ENCODE data around the gene CERS4.
"Not testable (repeated sequence)": the region's sequence is repeated elsewhere in the genome, so short reads cannot be mapped to it uniquely, and the experiment has no call there.

Gene CERS4, protein sequence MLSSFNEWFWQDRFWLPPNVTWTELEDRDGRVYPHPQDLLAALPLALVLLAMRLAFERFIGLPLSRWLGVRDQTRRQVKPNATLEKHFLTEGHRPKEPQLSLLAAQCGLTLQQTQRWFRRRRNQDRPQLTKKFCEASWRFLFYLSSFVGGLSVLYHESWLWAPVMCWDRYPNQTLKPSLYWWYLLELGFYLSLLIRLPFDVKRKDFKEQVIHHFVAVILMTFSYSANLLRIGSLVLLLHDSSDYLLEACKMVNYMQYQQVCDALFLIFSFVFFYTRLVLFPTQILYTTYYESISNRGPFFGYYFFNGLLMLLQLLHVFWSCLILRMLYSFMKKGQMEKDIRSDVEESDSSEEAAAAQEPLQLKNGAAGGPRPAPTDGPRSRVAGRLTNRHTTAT

DNA sequence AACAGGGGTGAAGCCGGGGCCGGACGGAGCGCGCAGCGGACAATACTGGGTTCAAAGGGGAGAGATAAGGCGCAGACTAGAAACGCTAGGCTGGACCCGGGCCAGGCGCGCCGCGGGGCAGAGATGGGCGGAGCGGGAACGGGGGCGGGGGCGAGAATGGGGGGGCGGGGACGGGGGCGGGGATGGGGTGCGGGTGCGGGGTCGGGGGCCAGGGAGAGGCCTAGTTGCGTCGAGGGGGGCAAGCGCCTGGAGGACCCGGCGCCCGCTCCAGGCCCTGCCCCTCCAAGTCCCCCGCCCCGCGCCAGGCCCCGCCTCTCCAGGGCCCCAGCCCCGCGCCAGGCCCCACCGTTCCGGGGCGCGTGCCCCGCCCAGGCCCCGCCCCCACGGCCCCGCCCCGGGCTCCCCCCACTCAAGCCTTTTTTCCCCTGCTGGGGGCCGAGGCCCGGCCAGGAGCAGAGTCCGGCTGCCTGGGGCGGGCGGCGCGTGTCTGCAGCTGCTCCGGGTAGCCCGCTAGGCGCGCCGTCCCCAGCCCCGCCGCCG, at the start of gene CERS4:
CERS4 (plus strand) TSS at position 449 of the 540 bp plus-strand sequence. CDS start 41,707 bp downstream, outside the sequence.
- DNase-seq: peak; percentile 81

DNA sequence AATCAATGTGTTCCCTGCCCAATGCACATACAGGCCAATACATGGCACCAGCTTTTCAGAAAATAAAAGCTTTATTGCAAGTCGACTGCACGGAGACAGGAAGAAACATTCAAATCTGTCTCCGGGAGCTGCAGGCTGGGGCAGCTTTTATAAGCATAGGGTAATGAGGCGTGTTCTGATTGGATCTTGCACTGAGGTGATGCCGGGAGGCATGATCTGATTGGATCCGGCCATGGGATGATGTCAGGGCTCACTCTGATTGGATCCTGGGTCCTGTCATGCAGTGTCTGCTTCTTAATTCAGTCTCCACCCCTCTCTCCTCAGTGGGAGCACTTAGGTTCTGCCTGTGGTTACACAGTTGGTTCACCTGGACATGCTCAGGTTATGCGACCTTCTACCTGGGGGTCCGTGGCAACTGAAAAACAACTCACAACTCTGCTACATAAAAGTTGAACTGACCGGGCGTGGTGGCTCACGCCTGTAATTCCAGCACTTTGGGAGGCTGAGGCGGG, 48.0 kb upstream of the CERS4 start:
- DNase-seq: no peak

DNA sequence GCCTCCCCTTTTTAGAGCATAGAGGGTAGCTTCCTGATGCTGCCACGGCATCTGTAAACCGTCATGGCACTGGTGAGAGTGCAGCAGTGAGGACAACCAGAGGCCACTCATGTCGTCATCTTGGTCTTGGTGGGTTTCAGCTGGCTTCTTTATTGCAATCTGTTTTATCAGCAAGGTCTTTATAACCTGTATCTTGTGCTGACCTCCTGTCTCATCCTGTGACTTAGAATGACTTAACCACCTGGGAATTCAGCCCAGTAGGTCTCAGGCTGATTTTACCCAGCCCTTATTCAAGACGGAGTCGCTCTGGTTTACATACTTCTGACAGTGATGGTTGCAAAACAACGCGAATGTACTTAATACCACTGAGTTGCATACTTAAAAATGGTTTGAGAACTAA, 45.4 kb upstream of the CERS4 start:
- DNase-seq: no peak

DNA sequence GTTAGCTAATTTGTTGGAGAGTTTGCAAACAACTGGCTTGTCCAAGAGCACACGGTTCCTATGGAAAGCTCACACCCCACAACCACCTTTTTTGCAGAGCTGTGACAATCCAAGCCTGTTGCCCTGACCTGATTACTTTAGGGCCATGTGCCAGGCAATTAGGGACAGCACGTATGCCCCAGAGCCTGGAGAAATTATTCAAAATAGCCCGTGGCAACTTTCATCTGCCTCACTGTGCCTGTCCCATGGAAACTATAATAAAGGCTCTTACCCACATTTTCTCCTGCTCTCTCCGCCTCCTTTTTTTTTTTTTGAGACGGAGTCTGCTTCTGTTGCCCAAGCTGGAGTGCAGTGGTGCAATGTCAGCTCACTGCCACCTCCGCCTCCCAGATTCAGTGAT, 41.2 kb upstream of the CERS4 start:
- no peak for DNase-seq

DNA sequence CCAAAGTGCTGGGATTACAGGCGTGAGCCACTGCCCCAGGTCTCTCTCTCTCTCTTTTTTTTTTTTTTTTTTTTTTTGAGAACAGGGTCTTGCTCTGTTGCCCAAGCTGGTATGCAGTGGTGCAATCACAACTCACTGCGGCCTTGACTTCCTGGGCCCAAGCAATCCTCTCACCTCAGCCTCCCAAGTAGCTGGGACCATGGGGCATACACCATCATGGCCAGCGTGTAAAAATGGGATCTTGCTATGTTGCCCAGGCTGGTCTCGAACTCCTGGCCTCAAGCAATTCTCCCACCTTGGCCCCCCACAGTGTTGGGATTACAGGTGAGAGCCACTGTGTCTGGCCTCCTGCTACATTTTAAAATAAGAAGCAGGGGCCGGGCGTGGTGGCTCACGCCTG, 40.6 kb upstream of the CERS4 start:
- DNase-seq: no peak

DNA sequence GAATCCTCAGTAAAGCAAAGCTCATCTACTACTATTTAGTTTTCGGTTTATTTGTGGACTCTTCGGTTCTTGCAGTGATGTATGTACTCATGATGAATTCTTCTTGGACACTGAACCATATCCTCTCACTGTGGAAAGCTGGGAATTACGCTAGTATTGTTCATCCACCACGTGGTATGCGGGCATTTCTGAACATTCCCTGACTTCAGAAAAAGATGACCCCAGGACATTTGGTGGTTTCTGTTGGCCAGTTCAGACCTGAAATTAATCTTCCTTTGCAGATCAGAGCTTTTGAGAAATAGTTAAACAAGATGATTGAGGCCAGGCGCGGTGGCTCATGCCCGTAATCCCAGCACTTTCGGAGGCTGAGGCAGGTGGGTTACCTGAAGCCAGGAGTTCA, 34.5 kb upstream of the CERS4 start:
- no peak for DNase-seq

DNA sequence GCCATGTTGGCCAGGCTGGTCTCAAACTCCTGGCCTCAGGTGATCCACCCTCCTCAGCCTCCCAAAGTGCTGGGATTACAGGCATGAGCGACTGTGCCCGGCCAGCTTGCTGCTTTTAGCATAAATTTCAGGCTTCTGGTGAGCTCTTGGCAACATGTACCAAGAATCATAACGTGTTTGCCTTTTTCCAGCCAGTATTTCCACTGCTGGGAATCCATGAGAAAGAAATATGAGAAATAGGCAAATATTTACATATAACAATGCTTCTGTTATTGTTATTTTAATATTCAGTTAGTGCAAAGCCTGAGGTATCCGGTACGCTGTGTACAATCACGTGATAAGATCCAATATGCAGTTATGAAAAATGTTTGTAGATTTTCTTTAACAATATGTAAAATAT, 29.2 kb upstream of the CERS4 start:
- DNase-seq: no peak

DNA sequence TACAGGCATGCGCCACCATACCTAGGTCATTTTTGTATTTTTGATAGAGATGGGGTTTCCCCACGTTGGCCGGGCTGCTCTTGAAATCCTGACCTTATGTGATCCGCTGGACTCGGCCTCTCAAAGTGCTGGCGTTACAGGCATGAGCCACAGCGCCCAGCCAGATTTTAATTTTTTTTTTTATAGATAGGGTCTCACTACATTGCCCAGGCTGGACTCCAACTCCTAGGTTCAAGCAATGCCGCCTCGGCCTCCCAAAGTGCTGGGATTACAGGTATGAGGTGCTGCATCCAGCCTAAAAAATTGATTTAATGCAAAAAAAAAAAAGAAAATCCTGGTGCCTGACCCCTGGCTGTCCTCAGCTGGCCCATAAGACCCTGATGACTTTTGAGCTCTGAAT, 24.9 kb upstream of the CERS4 start:
- DNase-seq: no peak

DNA sequence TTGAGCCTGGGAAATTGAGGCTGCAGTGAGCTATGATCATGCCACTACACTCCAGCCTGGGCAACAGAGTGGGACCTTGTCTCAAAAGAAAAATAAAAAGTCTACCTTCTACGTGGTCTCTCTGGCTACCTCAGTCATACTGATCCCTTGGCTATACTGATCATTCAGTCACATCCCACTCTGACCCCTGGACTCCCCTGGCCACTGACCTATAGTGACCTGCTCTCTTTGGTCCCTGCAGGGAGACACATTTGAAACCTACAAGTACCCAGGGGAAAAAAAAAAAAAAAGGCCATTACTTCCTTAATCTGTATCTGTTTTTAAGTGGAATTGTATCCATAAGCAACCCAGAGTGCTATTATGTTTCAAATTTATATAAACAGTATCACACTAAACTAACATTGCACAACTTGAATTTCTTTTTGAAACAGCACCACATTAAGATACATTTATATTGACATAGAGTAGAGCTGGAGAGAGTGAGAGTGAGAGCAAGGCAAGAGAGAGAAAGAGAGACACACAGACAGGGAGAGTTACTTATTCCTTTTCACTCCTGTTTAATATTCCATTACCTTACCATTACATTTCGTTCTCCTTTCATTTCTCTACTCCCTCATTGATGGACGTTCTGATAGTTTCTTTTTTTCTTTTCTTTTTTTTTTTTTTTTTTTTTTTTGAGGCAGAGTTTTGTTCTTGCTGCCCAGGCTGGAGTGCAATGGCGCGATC, 23.7 kb upstream of the CERS4 start:
- DNase-seq: no peak

DNA sequence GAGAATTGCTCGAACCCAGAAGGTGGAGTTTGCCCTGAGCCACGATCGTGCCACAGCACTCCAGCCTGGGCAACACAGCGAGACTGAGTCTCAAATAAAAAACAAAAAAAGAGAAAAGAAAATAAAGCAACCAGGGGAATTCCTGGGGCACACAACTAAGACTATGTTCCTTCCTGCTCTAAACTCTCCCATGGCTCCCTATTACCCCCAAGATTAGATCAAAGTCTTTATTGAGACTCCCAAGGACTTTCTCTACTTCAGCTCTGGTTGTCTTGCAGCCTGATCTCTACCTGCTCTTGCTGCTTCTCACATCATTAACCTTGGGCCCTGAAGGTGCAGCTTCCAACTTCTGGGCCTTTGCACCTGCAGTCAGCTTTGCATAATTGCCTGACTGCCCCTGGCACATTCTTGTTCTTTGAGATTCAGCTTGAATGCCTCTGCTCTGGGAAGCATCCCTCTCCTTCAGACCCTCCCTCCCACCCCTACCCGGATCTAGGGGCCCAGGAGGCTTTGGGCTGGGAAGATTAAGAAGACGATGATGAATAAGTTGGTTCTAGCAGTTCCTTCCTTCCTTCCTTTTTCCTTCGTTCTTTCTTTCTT, 16.8 kb upstream of the CERS4 start:
- no peak for DNase-seq

DNA sequence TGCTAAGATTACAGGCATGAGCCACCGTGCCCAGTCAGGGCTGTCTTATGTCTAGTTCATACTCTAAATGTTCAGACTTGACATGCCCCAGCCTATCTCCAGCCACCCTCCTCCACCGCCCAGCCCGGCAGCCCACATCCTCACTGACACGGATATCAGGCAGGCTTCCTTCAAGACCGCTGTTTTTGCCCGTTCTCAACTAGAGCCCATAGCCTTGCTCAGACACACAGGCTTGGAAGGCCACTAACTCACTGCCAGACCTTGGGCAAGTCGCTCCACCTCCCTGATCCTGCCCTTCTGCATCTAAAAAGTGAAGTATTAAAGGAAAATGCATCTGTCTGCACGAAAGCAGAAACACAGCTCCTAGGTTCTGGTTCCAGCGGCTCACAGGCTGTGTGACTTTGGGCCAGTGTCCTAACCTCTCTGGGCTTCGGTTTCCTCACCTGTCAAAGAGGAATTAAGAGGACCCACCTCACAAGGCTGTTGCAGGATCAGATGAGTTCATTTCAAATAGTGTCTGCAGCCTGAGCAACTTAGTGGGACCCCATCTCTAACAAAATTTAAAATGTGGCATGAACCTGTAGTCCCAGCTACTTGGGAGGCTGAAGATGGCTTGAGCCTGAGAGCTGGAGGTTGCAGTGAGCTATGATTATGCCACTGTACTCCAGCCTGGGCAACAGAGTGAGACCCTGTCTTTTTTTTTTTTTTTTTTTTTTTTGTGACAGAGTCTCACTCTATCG, 14.5 kb upstream of the CERS4 start:
- DNase-seq: peak; percentile 39

DNA sequence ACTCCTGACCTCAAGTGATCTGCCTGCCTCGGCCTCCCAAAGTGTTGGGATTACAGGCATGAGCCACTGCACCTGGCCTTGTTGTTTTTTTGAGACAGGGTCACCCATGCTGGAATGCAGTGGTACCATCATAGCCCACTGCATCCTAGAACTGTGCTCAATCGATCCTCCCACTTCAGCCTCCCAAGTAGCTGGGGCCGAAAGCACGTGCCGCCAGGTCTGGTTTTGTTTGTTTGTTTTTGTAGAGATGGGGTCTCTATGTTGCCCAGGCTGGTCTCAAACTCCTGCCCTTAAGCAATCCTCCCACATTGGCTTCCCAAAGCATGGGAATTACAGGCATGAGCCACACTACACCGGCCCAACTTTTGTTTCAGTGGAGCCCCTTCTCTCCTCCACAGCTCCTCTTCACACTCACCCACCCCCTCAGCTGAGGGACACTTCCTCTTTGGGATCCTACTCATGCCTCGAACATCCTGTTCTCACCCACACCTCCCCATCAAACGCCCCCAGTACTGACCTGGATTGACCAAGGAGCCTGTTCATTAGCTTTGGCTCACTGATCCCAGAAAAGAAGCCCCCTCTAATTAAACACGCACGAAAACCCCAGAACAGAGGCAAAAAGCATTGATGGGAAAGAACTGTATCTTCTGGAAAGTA, 12.8 kb upstream of the CERS4 start:
- DNase-seq: no peak

DNA sequence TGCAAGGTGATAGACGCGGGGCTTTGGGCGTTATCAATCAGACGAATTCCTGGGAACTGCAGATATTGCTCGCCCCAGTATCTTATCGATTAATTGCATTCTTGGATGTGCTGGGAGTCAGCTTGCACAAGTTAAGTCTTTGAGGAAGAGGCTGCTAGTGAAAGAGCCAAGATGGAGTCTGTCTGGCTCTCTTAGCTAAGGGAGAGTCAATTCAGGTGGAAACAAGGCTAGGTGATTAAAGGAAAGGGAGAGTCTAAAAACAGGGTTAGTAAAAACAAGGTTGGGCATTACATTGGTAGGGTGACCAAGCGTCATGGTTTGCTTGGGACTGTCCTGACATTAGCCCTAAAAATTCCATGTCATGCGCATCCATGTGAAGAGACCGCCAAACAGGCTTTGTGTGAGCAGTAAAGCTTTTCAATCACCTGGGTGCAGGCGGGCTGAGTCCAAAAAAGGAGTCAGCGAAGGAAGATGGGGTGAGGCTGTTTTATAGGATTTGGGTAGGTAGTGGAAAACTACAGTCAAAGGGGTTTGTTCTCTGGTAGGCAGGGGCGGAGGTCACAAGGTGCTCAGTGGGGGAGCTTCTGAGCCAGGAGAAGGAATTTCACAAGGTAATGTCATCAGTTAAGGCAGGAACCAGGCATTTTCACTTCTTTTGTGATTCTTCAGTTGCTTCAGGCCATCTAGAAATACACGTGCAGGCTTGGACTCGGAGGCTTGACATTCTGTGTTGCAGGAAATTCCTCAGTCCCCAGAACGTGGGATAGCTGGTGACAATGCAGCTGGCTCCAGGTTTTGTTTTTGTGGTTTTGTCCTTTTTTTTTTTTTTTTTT, 5.7 kb upstream of the CERS4 start:
- not testable (repeated sequence) for DNase-seq

DNA sequence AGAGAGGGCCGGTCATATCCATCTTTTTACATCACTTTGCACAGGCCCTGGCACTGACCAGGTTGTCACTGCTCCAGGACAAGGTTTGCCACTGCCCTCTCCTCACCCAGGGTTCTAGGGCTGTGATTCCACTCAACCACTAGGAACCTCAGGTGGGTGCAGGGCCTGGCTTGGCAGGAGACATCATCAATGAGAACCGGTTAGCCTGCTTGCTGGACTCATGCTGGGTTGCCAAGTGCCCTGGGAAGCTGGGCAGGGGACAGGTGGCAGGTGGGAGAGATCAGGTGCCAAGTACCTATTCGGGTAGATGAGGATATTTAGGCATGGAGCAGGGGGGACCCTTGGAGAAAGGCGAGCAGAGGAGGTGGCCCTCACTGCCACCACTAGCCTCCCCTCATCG, 4.2 kb upstream of the CERS4 start:
- DNase-seq: no peak

DNA sequence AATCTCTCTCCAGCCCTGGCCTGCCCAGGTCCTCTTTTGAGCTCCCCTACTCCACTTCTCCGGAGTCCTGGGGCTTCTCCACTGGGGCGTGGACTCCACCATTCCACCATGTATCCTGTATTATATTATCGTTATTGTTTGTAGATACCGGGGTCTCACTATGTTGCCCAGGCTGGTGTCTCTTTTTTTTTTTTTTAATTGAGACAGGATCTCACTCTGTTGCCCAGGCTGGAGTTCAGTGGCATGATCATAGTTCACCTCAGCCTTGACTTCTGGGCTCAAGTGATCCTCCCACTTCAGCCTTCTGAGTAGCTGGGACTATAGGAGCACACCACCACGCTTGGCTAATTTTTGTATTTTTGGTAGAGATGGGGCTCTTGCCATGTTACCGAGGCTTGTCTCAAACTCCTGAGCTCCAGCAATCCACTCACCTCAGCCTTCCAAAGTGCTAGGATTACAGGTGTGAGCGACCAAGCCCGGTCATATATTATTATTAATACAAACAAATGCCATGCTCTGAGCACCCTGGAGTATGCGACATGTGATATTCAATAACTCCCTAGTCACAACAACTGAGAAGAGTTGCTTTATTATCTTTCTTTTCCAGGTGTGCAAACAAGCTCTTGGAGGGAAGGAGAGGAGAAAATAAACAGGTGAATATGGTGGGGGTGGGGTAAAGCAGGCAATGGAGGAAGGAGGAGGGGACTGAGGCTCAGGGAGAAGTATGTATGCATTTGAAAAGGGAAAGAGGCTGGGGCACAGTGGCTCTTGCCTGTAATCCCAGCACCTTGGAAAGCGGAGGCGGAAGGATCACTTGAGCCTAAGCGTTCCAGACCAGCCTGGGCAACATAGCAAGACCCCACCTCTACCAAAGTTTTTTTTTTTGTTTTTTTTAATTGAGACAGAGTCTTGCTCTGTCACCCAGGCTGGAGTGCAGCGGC, 2.8 kb upstream of the CERS4 start:
- no peak for DNase-seq

DNA sequence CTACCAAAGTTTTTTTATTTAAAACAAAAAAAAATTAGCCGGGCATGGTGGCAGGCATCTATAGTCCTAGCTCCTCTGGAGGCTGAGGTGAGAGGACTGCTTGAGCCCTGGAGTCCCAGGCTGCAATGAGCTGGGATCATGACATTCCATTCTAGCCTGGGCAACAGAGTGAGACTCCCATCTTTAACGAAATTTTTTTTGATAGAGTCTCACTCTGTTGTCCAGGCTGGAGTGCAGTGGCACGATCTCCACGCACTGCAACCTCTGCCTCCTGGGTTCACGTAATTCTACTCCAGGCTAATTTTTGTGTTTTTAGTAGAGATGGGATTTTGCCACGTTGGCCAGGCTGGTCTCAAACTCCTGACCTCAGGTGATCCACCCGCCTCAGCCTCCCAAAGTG, 1.8 kb upstream of the CERS4 start:
- not testable (repeated sequence) for DNase-seq

DNA sequence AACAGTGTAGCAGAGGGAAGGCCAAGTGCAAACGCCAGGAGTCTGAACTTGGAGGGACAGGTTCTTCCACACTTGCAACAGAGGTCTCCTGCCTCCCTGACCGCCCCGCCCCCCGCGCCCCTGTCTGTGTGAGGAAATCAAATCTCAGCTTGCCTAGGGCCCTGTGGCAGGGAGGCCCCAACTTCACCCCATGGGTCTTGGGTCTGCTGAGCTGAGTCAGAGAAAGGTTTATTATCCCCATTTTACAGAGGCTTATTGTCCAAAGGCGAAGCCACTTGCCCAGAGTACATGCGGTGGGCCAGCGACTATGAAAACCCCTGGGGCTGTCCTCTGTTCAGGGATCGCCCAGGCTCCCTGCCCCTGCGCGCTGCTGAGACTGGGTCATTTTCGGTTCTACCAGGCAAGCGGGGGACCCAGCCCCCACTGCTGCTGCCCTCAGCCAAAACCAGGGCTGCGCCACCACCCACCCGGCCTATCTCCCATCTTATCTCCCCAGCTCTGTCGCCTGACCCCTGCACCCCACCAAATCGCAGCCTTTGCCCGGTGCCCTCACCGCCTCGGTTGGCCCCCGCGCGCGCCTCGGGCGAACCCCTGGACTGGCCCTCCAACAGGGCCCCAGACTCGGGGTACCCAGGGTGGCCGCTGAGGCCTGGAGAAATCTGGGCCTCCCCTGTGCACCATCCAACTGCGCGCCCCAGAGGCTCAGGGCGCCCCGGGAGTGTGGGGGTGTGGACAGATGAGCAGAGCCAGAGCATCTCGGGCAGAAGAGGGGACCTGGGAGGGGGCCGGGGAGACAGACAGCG, 850 bp upstream of the CERS4 start:
- DNase-seq: no peak

DNA sequence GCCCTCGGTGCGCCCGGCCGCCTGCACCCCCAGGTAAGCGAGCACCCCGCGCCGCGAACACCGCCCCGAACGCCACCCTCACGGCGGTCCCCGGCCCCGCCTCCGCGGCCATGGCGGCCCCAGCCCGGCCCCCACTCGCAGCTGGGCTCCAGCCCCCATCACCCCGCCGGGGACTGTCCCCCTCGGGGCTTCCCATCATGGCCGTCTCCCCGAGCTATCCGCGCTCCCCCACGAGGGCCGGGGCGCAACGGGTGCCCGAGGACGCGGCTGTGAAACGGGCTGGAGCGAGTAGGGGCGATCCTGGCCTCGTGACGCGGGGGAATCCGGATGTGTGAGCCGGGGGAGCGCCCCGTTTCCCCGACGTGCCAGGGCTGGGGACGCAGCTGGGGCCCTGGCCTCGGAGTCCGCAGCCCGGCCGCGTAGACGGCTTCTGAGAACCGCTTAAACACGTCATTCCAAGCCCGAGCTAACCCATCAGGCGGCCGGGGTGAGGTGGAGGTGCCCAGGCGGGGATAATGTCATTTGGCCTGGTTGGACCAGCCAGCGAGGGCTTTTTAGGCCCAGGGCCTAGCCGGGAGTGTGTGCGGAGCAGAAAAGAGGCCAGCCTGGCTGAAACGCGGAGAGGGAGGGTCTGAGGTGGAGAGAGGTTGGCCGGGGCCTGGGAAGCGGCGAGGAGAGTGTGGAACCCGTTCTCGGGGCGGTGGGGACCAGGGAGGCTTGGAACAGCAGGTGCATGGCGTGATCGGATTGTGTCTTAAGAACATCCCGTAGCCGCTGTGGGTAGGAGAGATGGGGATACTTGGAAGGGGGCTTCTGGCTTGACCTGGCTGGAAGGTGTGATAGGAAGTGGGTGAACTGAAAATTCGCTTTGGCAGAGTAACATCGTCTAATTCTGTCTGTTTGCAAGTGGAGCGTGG, 550 bp downstream of the CERS4 start:
- peak; percentile 87 for DNase-seq

Measured in activated T-cell treated with anti-CD3 and anti-CD28 coated beads, Interleukin-2, amount 50 U/mL, for 1 hour (primary cell).